Lung (tissue), 12 donors: Measurements from ENCODE around the gene LRP1. TPM values are rescaled to one million over a fixed set of nuclear protein-coding genes. Genes with fewer than 3 reads are reported as not detected.

Experiments
- ATAC-seq: fragments of 200-7000 bp; cut with Tn5 transposase; one replicate; pipeline ENCODE4 v1.9.1; 2020; ENCODE audit warnings: moderate number of reproducible peaks; ENCODE audit not compliant: insufficient read depth, low FRiP score
- DNase-seq, 3 donors: peaks; one replicate each; pipeline ENCODE4 v3.0.0-alpha.2; 2013 to 2017
- H3K27ac ChIP-seq, 2 donors: one replicate each; pipeline ENCODE4 v1.5.1; 2013; ENCODE audit warnings: mild to moderate bottlenecking in 2 of 2, moderate library complexity in 2 of 2, control low read depth in 1 of 2, inconsistent platforms in 1 of 2, low read depth in 1 of 2, low read length in 1 of 2
- H3K27me3 ChIP-seq, 3 donors: one replicate each; pipeline ENCODE4 v1.5.1; 2013; ENCODE audit warnings: low read length in 2 of 3; ENCODE audit not compliant: control insufficient read depth in 3 of 3, insufficient read depth in 3 of 3
- H3K36me3 ChIP-seq, 4 donors: one replicate each; pipeline ENCODE4 v1.5.1; 2013; ENCODE audit warnings: low read length in 4 of 4, mild to moderate bottlenecking in 1 of 4, moderate library complexity in 1 of 4; ENCODE audit not compliant: control insufficient read depth in 4 of 4, insufficient read depth in 4 of 4
- H3K4me1 ChIP-seq, 5 donors: one replicate each; pipeline ENCODE4 v1.5.1; 2013; ENCODE audit warnings: low read length in 5 of 5, mild to moderate bottlenecking in 2 of 5, moderate library complexity in 1 of 5; ENCODE audit not compliant: control insufficient read depth in 5 of 5, insufficient read depth in 5 of 5
- H3K4me3 ChIP-seq: one replicate; pipeline ENCODE4 v1.5.1; 2013; ENCODE audit warnings: mild to moderate bottlenecking, control low read depth, moderate library complexity
- H3K9ac ChIP-seq, 2 donors: one replicate each; pipeline ENCODE4 v1.5.1; 2013; ENCODE audit warnings: low read length in 2 of 2, control low read depth in 1 of 2; ENCODE audit not compliant: insufficient read depth in 1 of 2
- H3K9me3 ChIP-seq, 4 donors: one replicate each; pipeline ENCODE4 v1.5.1; 2013; ENCODE audit warnings: low read length in 3 of 4, mild to moderate bottlenecking in 1 of 4, moderate library complexity in 1 of 4; ENCODE audit not compliant: control insufficient read depth in 4 of 4, insufficient read depth in 3 of 4
- CTCF ChIP-seq: IDR thresholded peaks from 2 replicates; pipeline ENCODE4 v1.5.1; 2012; ENCODE audit warnings: mild to moderate bottlenecking; ENCODE audit errors: control extremely low read depth, extremely low read depth
- WGBS, 2 donors: extraction: QIAGEN DNeasy Blood & Tissue Kit; methylation state at CpG; one replicate each; pipeline ENCODE4 v1.1.7; 2013; 5-methylcytosine and 5-hydroxymethylcytosine counted together
- polyA plus RNA-seq, 2 donors: library from polyadenylated mRNA; stranded (reverse); fragments of 200-250 nt; gene quantifications; one replicate each; pipeline ENCODE4 v1.2.1, GENCODE V29; 2013
- total RNA-seq, 2 donors: library from RNA; depleted of rRNA in 1 of 2; stranded (reverse); fragments of >200 nt in 1 of 2; gene quantifications; one replicate each; pipeline ENCODE4 v1.2.1, GENCODE V29; 2014 to 2021
- donor health status: control.
- donor health status: control.
- donor health status: Bipolar disorder and iron deficiency.
- donor health status: healthy.
- donor health status: DM: yes; HTN: yes; CAD: no.

Gene LRP1
- total and polyA plus RNA-seq, 4 donors = 52.6 to 338 (median 122) TPM

- no peak overlapping the region for H3K4me3 ChIP-seq
- ATAC-seq (no peak), DNase-seq (no peak)
- H3K36me3 ChIP-seq = peaks cover 0 to 78% (median 50%) of the 10 kb centered on the region in 4 donors
- no peaks in the 10 kb centered on the region for H3K4me1 ChIP-seq
- H3K27me3 ChIP-seq = no peaks in the 10 kb centered on the region
- H3K9me3 ChIP-seq = no peaks in the 10 kb centered on the region
- 94 to 96% methylated on average over 19 of the region's 19 CpGs for WGBS, 2 donors
- no peak overlapping the region for H3K9ac ChIP-seq
- no peak overlapping the region for H3K27ac ChIP-seq
- no peak for TF ChIP-seq CTCF
Observed at GRCh38 chr12:57202321-57202720, 74.0 kb downstream of the LRP1 start.

- Histone ChIP-seq H3K4me1 (no peaks in the 10 kb centered on the region), H3K9ac (no peak overlapping the region), H3K27ac (no peak overlapping the region), H3K27me3 (no peaks in the 10 kb centered on the region), H3K9me3 (no peaks in the 10 kb centered on the region), H3K4me3 (no peak overlapping the region), H3K36me3 (peaks cover 0 to 73% (median 47%) of the 10 kb centered on the region in 4 donors)
- 96% methylated on average over 28 of the region's 28 CpGs for WGBS, 2 donors
- DNase-seq = no peak
- no peak for TF ChIP-seq CTCF
- ATAC-seq = no peak
Observed at GRCh38 chr12:57203201-57203600, 74.9 kb downstream of the LRP1 start.

- Histone ChIP-seq H3K4me1 (no peaks in the 10 kb centered on the region), H3K36me3 (peaks cover 0 to 72% (median 47%) of the 10 kb centered on the region in 4 donors), H3K9me3 (no peaks in the 10 kb centered on the region), H3K27ac (no peak overlapping the region), H3K9ac (no peak overlapping the region), H3K4me3 (no peak overlapping the region), H3K27me3 (no peaks in the 10 kb centered on the region)
- no peak for ATAC-seq
- no peak for TF ChIP-seq CTCF
- WGBS, 2 donors = 87 to 93% methylated on average over 11 of the region's 11 CpGs
- DNase-seq = no peak
Observed at GRCh38 chr12:57203791-57204190, 75.5 kb downstream of the LRP1 start.

- no peaks in the 10 kb centered on the region for H3K27me3 ChIP-seq
- DNase-seq (no peak), ATAC-seq (no peak)
- H3K9ac ChIP-seq = no peak overlapping the region
- no peak overlapping the region for H3K27ac ChIP-seq
- no peak for TF ChIP-seq CTCF
- no peaks in the 10 kb centered on the region for H3K9me3 ChIP-seq
- no peaks in the 10 kb centered on the region for H3K4me1 ChIP-seq
- 92 to 94% methylated on average over 19 of the region's 19 CpGs for WGBS, 2 donors
- peaks cover 0 to 72% (median 47%) of the 10 kb centered on the region in 4 donors for H3K36me3 ChIP-seq
- H3K4me3 ChIP-seq = no peak overlapping the region
Observed at GRCh38 chr12:57204454-57204853, 76.2 kb downstream of the LRP1 start.
